ENCODE results near the gene ANO2. TPM values are rescaled to one million over a fixed set of nuclear protein-coding genes. Genes with fewer than 3 reads are reported as not detected.
A peak's percentile ranks its signal among the peaks of the same experiment; 100 is the strongest.

Gene ANO2
- polyA plus RNA-seq, 4 donors = 0.31 to 6.2 TPM; not detected in 2

- FAIRE-seq = no peak
- Histone ChIP-seq H3K9me3 (ENCODE audit: control insufficient read depth in 2 of 2, insufficient read depth in 1 of 2, low read depth in 1 of 2, low read length in 1 of 2) (no peaks in the 10 kb centered on the region), H3K27ac (ENCODE audit: low read depth in 1 of 3, low read length in 2 of 3) (no peak overlapping the region), H3K4me1 (ENCODE audit: control insufficient read depth in 3 of 3, insufficient read depth in 2 of 3, low read depth in 1 of 3, low read length in 2 of 3) (no peaks in the 10 kb centered on the region), H3K27me3 (ENCODE audit: control insufficient read depth in 3 of 3, insufficient read depth in 3 of 3, low read length in 3 of 3) (peaks cover 0 to 4% (median 0%) of the 10 kb centered on the region in 3 donors), H3K36me3 (ENCODE audit: control insufficient read depth in 3 of 3, insufficient read depth in 2 of 3, low read depth in 1 of 3, low read length in 3 of 3) (no peaks in the 10 kb centered on the region), H3K4me3 (ENCODE audit: low read depth in 1 of 3, low read length in 3 of 3) (no peak overlapping the region)
- WGBS, 3 donors = 70 to 87% (median 71%) methylated on average over 10 of the region's 10 CpGs
- DNase-seq = no peak
These were observed 138.5 kb downstream of the ANO2 start for GRCh38 chr12:5806371-5807089.

- no peaks in the 10 kb centered on the region for H3K9me3 ChIP-seq (ENCODE audit: control insufficient read depth in 2 of 2, insufficient read depth in 1 of 2, low read depth in 1 of 2, low read length in 1 of 2)
- H3K27ac ChIP-seq (ENCODE audit: low read depth in 1 of 3, low read length in 2 of 3) = no peak overlapping the region
- 80 to 82% (median 81%) methylated on average over 7 of the region's 7 CpGs for WGBS, 3 donors
- no peaks in the 10 kb centered on the region for H3K27me3 ChIP-seq (ENCODE audit: control insufficient read depth in 3 of 3, insufficient read depth in 3 of 3, low read length in 3 of 3)
- H3K4me3 ChIP-seq (ENCODE audit: low read depth in 1 of 3, low read length in 3 of 3) = no peak overlapping the region
- FAIRE-seq = no peak
- no peak for DNase-seq
- H3K4me1 ChIP-seq (ENCODE audit: control insufficient read depth in 3 of 3, insufficient read depth in 2 of 3, low read depth in 1 of 3, low read length in 2 of 3) = no peaks in the 10 kb centered on the region
- H3K36me3 ChIP-seq (ENCODE audit: control insufficient read depth in 3 of 3, insufficient read depth in 2 of 3, low read depth in 1 of 3, low read length in 3 of 3) = no peaks in the 10 kb centered on the region
These were observed 141.5 kb downstream of the ANO2 start for GRCh38 chr12:5803532-5803931.

- FAIRE-seq (no peak), DNase-seq (no peak)
- no peaks in the 10 kb centered on the region for H3K36me3 ChIP-seq (ENCODE audit: control insufficient read depth in 3 of 3, insufficient read depth in 2 of 3, low read depth in 1 of 3, low read length in 3 of 3)
- H3K27me3 ChIP-seq (ENCODE audit: control insufficient read depth in 3 of 3, insufficient read depth in 3 of 3, low read length in 3 of 3) = peaks cover 0 to 3% (median 0%) of the 10 kb centered on the region in 3 donors
- H3K4me3 ChIP-seq (ENCODE audit: low read depth in 1 of 3, low read length in 3 of 3) = no peak overlapping the region
- 85 to 88% (median 86%) methylated on average over 12 of the region's 12 CpGs for WGBS, 3 donors
- H3K9me3 ChIP-seq (ENCODE audit: control insufficient read depth in 2 of 2, insufficient read depth in 1 of 2, low read depth in 1 of 2, low read length in 1 of 2) = no peaks in the 10 kb centered on the region
- no peak overlapping the region for H3K27ac ChIP-seq (ENCODE audit: low read depth in 1 of 3, low read length in 2 of 3)
- no peaks in the 10 kb centered on the region for H3K4me1 ChIP-seq (ENCODE audit: control insufficient read depth in 3 of 3, insufficient read depth in 2 of 3, low read depth in 1 of 3, low read length in 2 of 3)
These were observed 146.6 kb downstream of the ANO2 start for GRCh38 chr12:5798242-5799015.

- FAIRE-seq = no peak
- no peaks in the 10 kb centered on the region for H3K9me3 ChIP-seq (ENCODE audit: control insufficient read depth in 2 of 2, insufficient read depth in 1 of 2, low read depth in 1 of 2, low read length in 1 of 2)
- 87 to 90% (median 87%) methylated on average over 9 of the region's 9 CpGs for WGBS, 3 donors
These were observed 147.4 kb downstream of the ANO2 start for GRCh38 chr12:5797661-5798060.

GRCh38 chr12:5796959-5797225 lies 148.2 kb downstream of the ANO2 start:
- no peak for DNase-seq
- Histone ChIP-seq H3K4me1 (ENCODE audit: control insufficient read depth in 3 of 3, insufficient read depth in 2 of 3, low read depth in 1 of 3, low read length in 2 of 3) (no peaks in the 10 kb centered on the region), H3K36me3 (ENCODE audit: control insufficient read depth in 3 of 3, insufficient read depth in 2 of 3, low read depth in 1 of 3, low read length in 3 of 3) (no peaks in the 10 kb centered on the region), H3K27me3 (ENCODE audit: control insufficient read depth in 3 of 3, insufficient read depth in 3 of 3, low read length in 3 of 3) (peaks cover 0 to 3% (median 0%) of the 10 kb centered on the region in 3 donors), H3K9me3 (ENCODE audit: control insufficient read depth in 2 of 2, insufficient read depth in 1 of 2, low read depth in 1 of 2, low read length in 1 of 2) (no peaks in the 10 kb centered on the region), H3K4me3 (ENCODE audit: low read depth in 1 of 3, low read length in 3 of 3) (no peak overlapping the region), H3K27ac (ENCODE audit: low read depth in 1 of 3, low read length in 2 of 3) (no peak overlapping the region)
- no peak for FAIRE-seq
- 72 to 87% (median 81%) methylated on average over 8 of the region's 8 CpGs for WGBS, 3 donors

More at GRCh38 chr12:5797661-5798060, 147.4 kb downstream of the ANO2 start:
- DNase-seq = no peak
- Histone ChIP-seq H3K36me3 (ENCODE audit: control insufficient read depth in 3 of 3, insufficient read depth in 2 of 3, low read depth in 1 of 3, low read length in 3 of 3) (no peaks in the 10 kb centered on the region), H3K4me3 (ENCODE audit: low read depth in 1 of 3, low read length in 3 of 3) (no peak overlapping the region), H3K27ac (ENCODE audit: low read depth in 1 of 3, low read length in 2 of 3) (no peak overlapping the region), H3K27me3 (ENCODE audit: control insufficient read depth in 3 of 3, insufficient read depth in 3 of 3, low read length in 3 of 3) (peaks cover 0 to 3% (median 0%) of the 10 kb centered on the region in 3 donors), H3K4me1 (ENCODE audit: control insufficient read depth in 3 of 3, insufficient read depth in 2 of 3, low read depth in 1 of 3, low read length in 2 of 3) (no peaks in the 10 kb centered on the region)

DNA sequence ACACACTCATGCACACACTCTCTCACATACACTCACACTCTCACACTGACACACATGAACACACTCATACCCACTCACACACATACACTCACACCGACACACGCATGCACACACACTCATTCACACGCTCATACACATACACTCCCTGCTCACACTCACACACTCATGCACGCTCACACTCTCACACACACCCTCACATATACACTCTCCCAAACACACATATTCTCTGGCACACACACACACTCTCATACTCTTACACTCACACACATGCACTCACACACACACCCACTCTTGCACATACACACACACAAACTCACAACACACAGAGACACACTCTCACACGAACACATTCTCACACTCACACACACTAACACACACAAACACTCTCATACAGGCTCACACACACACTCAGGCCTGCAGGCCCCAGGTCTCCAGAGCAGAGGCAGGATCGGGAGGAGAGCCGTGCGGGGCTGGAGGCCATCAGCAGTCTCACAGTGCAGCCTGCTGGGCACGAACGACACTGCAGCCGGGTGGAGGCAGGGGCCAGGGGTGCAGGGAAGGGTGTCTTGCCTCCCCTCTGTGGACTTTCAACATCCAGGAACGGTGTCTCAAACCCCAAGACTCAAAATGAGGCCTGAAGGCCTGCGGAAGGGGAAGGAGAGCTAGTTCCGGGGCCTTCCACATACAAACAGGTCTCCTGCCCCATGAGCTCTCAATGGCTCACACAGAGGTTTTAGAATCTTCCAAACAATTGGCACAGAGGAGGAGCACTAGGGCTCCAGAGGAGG lies 148.7 kb downstream of the ANO2 start:
- Histone ChIP-seq H3K9me3 (ENCODE audit: control insufficient read depth in 2 of 2, insufficient read depth in 1 of 2, low read depth in 1 of 2, low read length in 1 of 2) (no peaks in the 10 kb centered on the region), H3K27me3 (ENCODE audit: control insufficient read depth in 3 of 3, insufficient read depth in 3 of 3, low read length in 3 of 3) (peaks cover 0 to 3% (median 0%) of the 10 kb centered on the region in 3 donors), H3K27ac (ENCODE audit: low read depth in 1 of 3, low read length in 2 of 3) (no peak overlapping the region), H3K36me3 (ENCODE audit: control insufficient read depth in 3 of 3, insufficient read depth in 2 of 3, low read depth in 1 of 3, low read length in 3 of 3) (no peaks in the 10 kb centered on the region), H3K4me1 (ENCODE audit: control insufficient read depth in 3 of 3, insufficient read depth in 2 of 3, low read depth in 1 of 3, low read length in 2 of 3) (no peaks in the 10 kb centered on the region), H3K4me3 (ENCODE audit: low read depth in 1 of 3, low read length in 3 of 3) (no peak overlapping the region)
- FAIRE-seq = no peak
- DNase-seq = peak; percentile 67 to 68
- 39 to 47% (median 40%) methylated on average over 14 of the region's 14 CpGs for WGBS, 3 donors

DNA sequence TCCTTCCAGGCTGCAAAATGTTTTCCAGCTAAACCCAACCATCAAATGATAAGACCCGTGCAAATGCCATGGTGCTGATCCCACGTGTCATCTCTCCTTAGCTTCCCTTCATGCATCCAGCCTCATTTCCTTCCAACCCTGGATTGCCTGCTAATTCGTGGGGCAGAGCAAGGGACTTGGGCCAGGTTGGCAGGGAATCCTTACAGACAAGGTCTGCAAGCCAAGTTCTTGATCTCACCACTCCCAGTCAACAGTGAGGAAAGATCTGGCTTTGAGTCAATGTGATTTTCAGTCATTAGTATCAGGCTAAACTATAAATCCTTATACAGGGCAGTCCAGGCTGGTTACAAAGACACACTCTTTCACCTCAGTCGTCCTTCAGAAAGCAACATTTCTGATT lies 150.9 kb downstream of the ANO2 start:
- H3K4me3 ChIP-seq (ENCODE audit: low read depth in 1 of 3, low read length in 3 of 3) = no peak overlapping the region
- no peak for FAIRE-seq
- peak in 1 of 2 donors; percentile 26 for DNase-seq
- peaks cover 0 to 11% (median 0%) of the 10 kb centered on the region in 3 donors for H3K27me3 ChIP-seq (ENCODE audit: control insufficient read depth in 3 of 3, insufficient read depth in 3 of 3, low read length in 3 of 3)
- H3K9me3 ChIP-seq (ENCODE audit: control insufficient read depth in 2 of 2, insufficient read depth in 1 of 2, low read depth in 1 of 2, low read length in 1 of 2) = no peaks in the 10 kb centered on the region
- H3K27ac ChIP-seq (ENCODE audit: low read depth in 1 of 3, low read length in 2 of 3) = no peak overlapping the region
- no peaks in the 10 kb centered on the region for H3K36me3 ChIP-seq (ENCODE audit: control insufficient read depth in 3 of 3, insufficient read depth in 2 of 3, low read depth in 1 of 3, low read length in 3 of 3)
- WGBS, 3 donors = 15 to 46% (median 21%) methylated on average over 4 of the region's 4 CpGs
- H3K4me1 ChIP-seq (ENCODE audit: control insufficient read depth in 3 of 3, insufficient read depth in 2 of 3, low read depth in 1 of 3, low read length in 2 of 3) = no peaks in the 10 kb centered on the region

GRCh38 chr12:5792343-5792742 lies 152.7 kb downstream of the ANO2 start:
- Histone ChIP-seq H3K9me3 (ENCODE audit: control insufficient read depth in 2 of 2, insufficient read depth in 1 of 2, low read depth in 1 of 2, low read length in 1 of 2) (no peaks in the 10 kb centered on the region), H3K4me1 (ENCODE audit: control insufficient read depth in 3 of 3, insufficient read depth in 2 of 3, low read depth in 1 of 3, low read length in 2 of 3) (no peaks in the 10 kb centered on the region), H3K27me3 (ENCODE audit: control insufficient read depth in 3 of 3, insufficient read depth in 3 of 3, low read length in 3 of 3) (peaks cover 0 to 15% (median 0%) of the 10 kb centered on the region in 3 donors), H3K4me3 (ENCODE audit: low read depth in 1 of 3, low read length in 3 of 3) (no peak overlapping the region), H3K27ac (ENCODE audit: low read depth in 1 of 3, low read length in 2 of 3) (no peak overlapping the region), H3K36me3 (ENCODE audit: control insufficient read depth in 3 of 3, insufficient read depth in 2 of 3, low read depth in 1 of 3, low read length in 3 of 3) (no peaks in the 10 kb centered on the region)
- no peak for DNase-seq
- 82 to 92% (median 88%) methylated on average over 5 of the region's 5 CpGs for WGBS, 3 donors
- no peak for FAIRE-seq

All from small intestine (tissue), 7 donors.